ENCODE measurements around the gene CMTM8.

CMTM8 gene

GRCh38 chr3:32284443-32285212, 46.1 kb downstream of the CMTM8 start:
- Histone ChIP-seq H3K27ac (no peak overlapping the region), H3K4me3 (no peak overlapping the region)
- no peak for TF ChIP-seq CTCF (IDR thresholded peaks at IDR 0.05)
- DNase-seq (ENCODE audit: low spot score), result no peak

GRCh38 chr3:32285891-32286290, 47.4 kb downstream of the CMTM8 start:
- no peak overlapping the region for H3K4me3 ChIP-seq
- H3K27ac ChIP-seq, result no peak overlapping the region
- no peak for DNase-seq (ENCODE audit: low spot score)
- no peak for TF ChIP-seq CTCF (IDR thresholded peaks at IDR 0.05)

- no peak for TF ChIP-seq CTCF (IDR thresholded peaks at IDR 0.05)
- Histone ChIP-seq H3K27ac (no peak overlapping the region), H3K4me3 (no peak overlapping the region)
- DNase-seq (ENCODE audit: low spot score), result no peak
These were observed 50.3 kb downstream of the CMTM8 start for GRCh38 chr3:32288819-32289218.

- no peak for TF ChIP-seq CTCF (IDR thresholded peaks at IDR 0.05)
- Histone ChIP-seq H3K27ac (no peak overlapping the region), H3K4me3 (no peak overlapping the region)
- DNase-seq (ENCODE audit: low spot score), result no peak
These were observed 52.1 kb downstream of the CMTM8 start for GRCh38 chr3:32290619-32291018.

GRCh38 chr3:32292085-32292796, 53.8 kb downstream of the CMTM8 start:
- Histone ChIP-seq H3K4me3 (no peak overlapping the region), H3K27ac (no peak overlapping the region)
- TF ChIP-seq CTCF (IDR thresholded peaks at IDR 0.05), result no peak
- no peak for DNase-seq (ENCODE audit: low spot score)

GRCh38 chr3:32293903-32294302, 55.4 kb downstream of the CMTM8 start:
- no peak overlapping the region for H3K27ac ChIP-seq
- H3K4me3 ChIP-seq, result no peak overlapping the region
- no peak for DNase-seq (ENCODE audit: low spot score)
- TF ChIP-seq CTCF (IDR thresholded peaks at IDR 0.05), result no peak

Data from coronary artery (tissue), 2 donors.